CD14-positive monocyte (primary cell): ENCODE results near the gene IGLL5. TPM values are rescaled to one million over a fixed set of nuclear protein-coding genes. Genes with fewer than 3 reads are reported as not detected.
"Not testable (repeated sequence)": the region's sequence is repeated elsewhere in the genome, so short reads cannot be mapped to it uniquely, and the experiment has no call there.

Experiments
- DNase-seq, 3 donors: peaks; one replicate each; pipeline ENCODE4 v3.0.0-alpha.2; 2011 to 2022
- H2AFZ ChIP-seq: 2 replicates; pipeline ENCODE4 v1.6.0; 2012; ENCODE audit warnings: mild to moderate bottlenecking, low read depth, low read length, inconsistent platforms; ENCODE audit not compliant: insufficient read depth, poor library complexity, severe bottlenecking
- H3K27ac ChIP-seq, 2 donors: 1 replicate in 1 of 2; 2 replicates in 1 of 2; pipeline ENCODE4 v1.5.1; 2012 to 2013; ENCODE audit warnings: low read length in 2 of 2, control low read depth in 1 of 2, inconsistent platforms in 1 of 2, low read depth in 1 of 2, mild to moderate bottlenecking in 1 of 2
- H3K27me3 ChIP-seq, 2 donors: one replicate each; pipeline versions ENCODE4 v1.6.0 to v1.6.1; 2011 to 2013; ENCODE audit warnings: low read length in 2 of 2; ENCODE audit not compliant: control insufficient read depth in 2 of 2, insufficient read depth in 2 of 2
- H3K36me3 ChIP-seq, 2 donors: replicated peaks in 1 of 2; 1 replicate in 1 of 2; 2 replicates in 1 of 2; pipeline versions ENCODE4 v1.5.1 to v1.6.1; 2012 to 2013; ENCODE audit warnings: low read length in 2 of 2, control low read depth in 1 of 2, inconsistent platforms in 1 of 2, mild to moderate bottlenecking in 1 of 2; ENCODE audit not compliant: insufficient read depth in 2 of 2, control insufficient read depth in 1 of 2
- H3K4me1 ChIP-seq, 2 donors: 1 replicate in 1 of 2; 2 replicates in 1 of 2; pipeline versions ENCODE4 v1.5.1 to v1.6.1; 2012 to 2013; ENCODE audit warnings: low read length in 2 of 2, control low read depth in 1 of 2, inconsistent platforms in 1 of 2, mild to moderate bottlenecking in 1 of 2, moderate library complexity in 1 of 2; ENCODE audit not compliant: insufficient read depth in 2 of 2, control insufficient read depth in 1 of 2
- H3K4me2 ChIP-seq: replicated peaks from 2 replicates; pipeline ENCODE3; 2012; ENCODE audit warnings: low read length, moderate library complexity, mild to moderate bottlenecking; ENCODE audit not compliant: poor library complexity, severe bottlenecking; ENCODE audit errors: extremely low read depth
- H3K4me3 ChIP-seq, 3 experiments: fragments of 200-600 bp in 1 of 3; sonication (generic) in 1 of 3; replicated peaks in 1 of 3; 1 replicate in 2 of 3; 2 replicates in 1 of 3; pipeline ENCODE4 v1.5.1; 2011 to 2013; ENCODE audit warnings: low read length in 3 of 3, mild to moderate bottlenecking in 3 of 3, control low read depth in 2 of 3, low read depth in 2 of 3, inconsistent platforms in 1 of 3, moderate library complexity in 1 of 3
- H3K79me2 ChIP-seq: 2 replicates; pipeline ENCODE4 v1.6.0; 2012; ENCODE audit warnings: mild to moderate bottlenecking, control low read depth, inconsistent platforms, low read length, moderate library complexity; ENCODE audit not compliant: insufficient read depth
- H3K9ac ChIP-seq: 2 replicates; pipeline ENCODE4 v1.6.0; 2017; ENCODE audit warnings: low read length, mild to moderate bottlenecking; ENCODE audit not compliant: insufficient read depth, poor library complexity, severe bottlenecking
- H3K9me3 ChIP-seq, 2 donors: replicated peaks in 1 of 2; 1 replicate in 1 of 2; 2 replicates in 1 of 2; pipeline versions ENCODE4 v1.5.1 to v1.6.1; 2012 to 2013; ENCODE audit warnings: low read length in 2 of 2, control low read depth in 1 of 2; ENCODE audit not compliant: control insufficient read depth in 1 of 2, insufficient read depth in 1 of 2
- H4K20me1 ChIP-seq: 2 replicates; pipeline ENCODE4 v1.6.0; 2012; ENCODE audit warnings: mild to moderate bottlenecking, low read length, control low read depth, moderate library complexity; ENCODE audit not compliant: insufficient read depth
- H3K27ac Mint-ChIP-seq, 7 donors: one replicate each; pipeline ENCODE4 v1.8.0; 2020; ENCODE audit warnings: mild to moderate bottlenecking in 7 of 7, mixed read lengths in 7 of 7, moderate library complexity in 6 of 7, inconsistent platforms in 2 of 7
- H3K27me3 Mint-ChIP-seq, 3 donors: one replicate each; pipeline ENCODE4 v1.8.0; 2021 to 2022; ENCODE audit warnings: low read depth in 3 of 3, mild to moderate bottlenecking in 3 of 3, mixed read lengths in 3 of 3, moderate library complexity in 3 of 3, inconsistent platforms in 1 of 3
- H3K36me3 Mint-ChIP-seq, 2 donors: one replicate each; pipeline ENCODE4 v1.8.0; 2020; ENCODE audit warnings: mixed read lengths in 2 of 2, inconsistent platforms in 1 of 2, mild to moderate bottlenecking in 1 of 2
- H3K4me1 Mint-ChIP-seq: one replicate; pipeline ENCODE4 v1.8.0; 2020; ENCODE audit warnings: mild to moderate bottlenecking, mixed read lengths
- H3K4me3 Mint-ChIP-seq, 2 donors: one replicate each; pipeline ENCODE4 v1.8.0; 2020; ENCODE audit warnings: mild to moderate bottlenecking in 2 of 2, mixed read lengths in 2 of 2, moderate library complexity in 1 of 2
- H3K9me3 Mint-ChIP-seq, 7 donors: one replicate each; pipeline ENCODE4 v1.8.0; 2020 to 2022; ENCODE audit warnings: mixed read lengths in 7 of 7, mild to moderate bottlenecking in 6 of 7, moderate library complexity in 6 of 7, inconsistent platforms in 2 of 7
- WGBS: methylation state at CpG from one replicate; pipeline ENCODE4 v1.1.5; 2013; ENCODE audit warnings: missing lambda C conversion rate; ENCODE audit not compliant: insufficient coverage; 5-methylcytosine and 5-hydroxymethylcytosine counted together
- intact Hi-C, 2 donors: fragments of 100-400 bp; cut with micrococcal nuclease; formaldehyde crosslinking; loops; one replicate each; pipeline versions ENCODE4 v1.15.0 to v1.15.1; 2023
- polyA plus RNA-seq, 3 donors: library from polyadenylated mRNA; depleted of rRNA in 1 of 3; unstranded in 2 of 3; stranded (reverse) in 1 of 3; fragments of 300-500 nt in 2 of 3; fragments of >200 nt in 1 of 3; fragmentation: Illumina TruSeq in 2 of 3; gene quantifications; 1 replicate in 2 of 3; 2 replicates in 1 of 3; pipeline ENCODE4 v1.2.3, GENCODE V29; 2012 to 2021
- TF ChIP-seq, protein P1 (sequence below): fragments of 200-600 bp; IDR thresholded peaks from one replicate; pipeline ENCODE4 v1.8.0; 2022; ENCODE audit warnings: antibody characterized with exemption, mild to moderate bottlenecking

IGLL5 gene
- polyA plus RNA-seq, 3 donors, result 0.21 to 0.38 TPM; not detected in 1

DNA sequence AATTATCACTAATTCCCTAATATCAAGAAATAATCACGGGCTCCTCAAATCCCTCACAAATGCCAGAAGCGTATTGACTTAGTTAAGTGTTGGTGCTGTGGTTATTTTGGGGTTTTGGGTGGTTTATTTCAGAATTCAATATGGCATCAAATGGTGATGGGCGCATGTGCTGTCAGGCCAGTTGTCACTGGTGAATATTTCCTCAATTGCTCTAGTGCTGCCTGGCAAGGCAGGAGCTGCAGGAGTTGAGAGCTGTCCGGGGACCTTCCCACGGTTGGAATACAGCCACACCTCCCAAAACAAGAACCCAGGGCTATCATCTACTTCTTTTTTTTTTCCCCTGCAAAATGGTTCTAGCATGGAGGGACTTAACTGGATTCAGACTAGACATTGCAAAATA lies 10.3 kb downstream of the IGLL5 start:
- no peak overlapping the region for H3K4me2 ChIP-seq
- 89% methylated on average over 4 of the region's 5 CpGs for WGBS
- no peak overlapping the region for H3K9ac ChIP-seq
- no peak for DNase-seq
- H3K4me3 ChIP-seq, result no peak overlapping the region
- TF ChIP-seq, protein P1, sequence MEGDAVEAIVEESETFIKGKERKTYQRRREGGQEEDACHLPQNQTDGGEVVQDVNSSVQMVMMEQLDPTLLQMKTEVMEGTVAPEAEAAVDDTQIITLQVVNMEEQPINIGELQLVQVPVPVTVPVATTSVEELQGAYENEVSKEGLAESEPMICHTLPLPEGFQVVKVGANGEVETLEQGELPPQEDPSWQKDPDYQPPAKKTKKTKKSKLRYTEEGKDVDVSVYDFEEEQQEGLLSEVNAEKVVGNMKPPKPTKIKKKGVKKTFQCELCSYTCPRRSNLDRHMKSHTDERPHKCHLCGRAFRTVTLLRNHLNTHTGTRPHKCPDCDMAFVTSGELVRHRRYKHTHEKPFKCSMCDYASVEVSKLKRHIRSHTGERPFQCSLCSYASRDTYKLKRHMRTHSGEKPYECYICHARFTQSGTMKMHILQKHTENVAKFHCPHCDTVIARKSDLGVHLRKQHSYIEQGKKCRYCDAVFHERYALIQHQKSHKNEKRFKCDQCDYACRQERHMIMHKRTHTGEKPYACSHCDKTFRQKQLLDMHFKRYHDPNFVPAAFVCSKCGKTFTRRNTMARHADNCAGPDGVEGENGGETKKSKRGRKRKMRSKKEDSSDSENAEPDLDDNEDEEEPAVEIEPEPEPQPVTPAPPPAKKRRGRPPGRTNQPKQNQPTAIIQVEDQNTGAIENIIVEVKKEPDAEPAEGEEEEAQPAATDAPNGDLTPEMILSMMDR, result no peak
- no peaks in the 10 kb centered on the region for H3K27me3 ChIP-seq
- H2AFZ ChIP-seq, result no peak overlapping the region
- peaks cover 3 to 10% (median 4%) of the 10 kb centered on the region in 3 donors for H3K27me3 Mint-ChIP-seq
- H3K27ac ChIP-seq, result no peak overlapping the region
- H3K79me2 ChIP-seq, result no peaks in the 10 kb centered on the region
- no peaks in the 10 kb centered on the region for H3K9me3 ChIP-seq
- no peaks in the 10 kb centered on the region for H3K36me3 ChIP-seq
- intact Hi-C loops, result no loop called here
- H3K36me3 Mint-ChIP-seq, result no peaks in the 10 kb centered on the region
- H4K20me1 ChIP-seq, result no peaks in the 10 kb centered on the region
- H3K27ac Mint-ChIP-seq, result peak overlapping the region in 1 of 7 donors; percentile 66
- H3K4me1 ChIP-seq, result no peaks in the 10 kb centered on the region
- H3K9me3 Mint-ChIP-seq, result peaks cover 0 to 2% (median 0%) of the 10 kb centered on the region in 7 donors
- peaks cover 11% of the 10 kb centered on the region for H3K4me1 Mint-ChIP-seq
- no peak overlapping the region for H3K4me3 Mint-ChIP-seq

DNA sequence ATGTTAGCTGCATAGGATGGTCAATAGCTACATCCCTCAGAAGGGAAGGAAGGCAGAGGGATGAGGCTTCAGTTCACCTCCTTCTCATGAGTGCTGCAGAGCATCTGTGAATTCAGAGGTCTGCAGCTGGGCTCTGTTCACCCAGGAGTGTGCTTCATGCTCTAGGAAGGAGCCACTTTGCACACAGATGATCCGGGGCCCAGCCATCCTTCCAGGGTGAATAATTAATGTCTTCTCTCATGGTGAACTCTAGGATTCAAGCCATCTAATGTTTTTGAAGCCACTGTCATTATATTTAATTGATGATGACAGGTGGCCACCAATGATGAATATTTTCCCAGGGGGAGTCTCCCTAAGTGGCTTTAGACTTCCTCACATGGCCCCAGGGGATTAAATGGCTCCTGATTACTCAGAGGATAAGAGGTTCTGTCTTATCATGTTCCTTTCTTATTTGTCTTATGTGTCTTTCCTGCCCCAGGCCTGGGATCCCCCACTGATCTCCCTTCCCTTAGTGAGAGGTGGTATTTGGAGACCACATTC lies 10.9 kb downstream of the IGLL5 start:
- not testable (repeated sequence) for H3K79me2 ChIP-seq, H3K4me2 ChIP-seq
- no CpG with 5 or more reads among the region's 1 CpG for WGBS

DNA sequence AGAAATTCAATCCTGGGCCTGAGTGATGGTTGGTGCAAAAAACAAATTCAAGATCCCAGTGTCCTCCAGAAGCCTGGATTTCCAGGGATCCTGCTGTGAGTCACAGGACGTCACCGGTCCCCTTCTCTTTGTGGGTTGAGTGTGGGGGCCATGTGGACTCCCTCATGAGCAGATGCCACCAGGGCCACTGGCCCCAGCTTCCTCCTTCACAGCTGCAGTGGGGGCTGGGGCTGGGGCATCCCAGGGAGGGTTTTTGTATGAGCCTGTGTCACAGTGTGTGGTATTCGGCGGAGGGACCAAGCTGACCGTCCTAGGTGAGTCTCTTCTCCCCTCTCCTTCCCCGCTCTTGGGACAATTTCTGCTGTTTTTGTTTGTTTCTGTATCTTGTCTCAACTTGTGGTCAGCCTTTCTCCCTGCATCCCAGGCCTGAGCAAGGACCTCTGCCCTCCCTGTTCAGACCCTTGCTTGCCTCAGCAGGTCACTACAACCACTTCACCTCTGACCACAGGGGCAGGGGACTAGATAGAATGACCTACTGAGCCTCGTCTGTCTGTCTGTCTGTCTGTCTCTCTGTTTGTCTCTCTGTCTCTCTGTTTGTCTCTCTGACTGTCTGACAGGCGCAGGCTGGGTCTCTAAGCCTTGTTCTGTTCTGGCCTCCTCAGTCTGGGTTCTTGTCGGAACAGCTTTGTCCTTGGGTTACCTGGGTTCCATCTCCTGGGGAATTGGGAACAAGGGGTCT lies 11.9 kb downstream of the IGLL5 start:
- H3K4me3 ChIP-seq, H3K27ac ChIP-seq, DNase-seq, H3K9me3 Mint-ChIP-seq, H3K4me3 Mint-ChIP-seq, H3K9me3 ChIP-seq, H3K4me2 ChIP-seq, intact Hi-C loops, H3K9ac ChIP-seq, H4K20me1 ChIP-seq, H2AFZ ChIP-seq, H3K27me3 ChIP-seq, H3K4me1 ChIP-seq, H3K36me3 ChIP-seq, H3K36me3 Mint-ChIP-seq, H3K79me2 ChIP-seq: not testable (repeated sequence)
- H3K4me1 Mint-ChIP-seq, result peaks cover 20% of the 10 kb centered on the region
- H3K27ac Mint-ChIP-seq, result peak overlapping the region in 1 of 7 donors; percentile 32
- peaks cover 3 to 10% (median 4%) of the 10 kb centered on the region in 3 donors for H3K27me3 Mint-ChIP-seq
- no CpG with 5 or more reads among the region's 9 CpGs for WGBS

More for the DNA sequence above, 10.9 kb downstream of the IGLL5 start:
- Mint-ChIP-seq H3K27ac (peak overlapping the region in 1 of 7 donors; percentile 66), H3K4me1 (peaks cover 16% of the 10 kb centered on the region), H3K27me3 (peaks cover 3 to 10% (median 4%) of the 10 kb centered on the region in 3 donors)
- H3K9me3 Mint-ChIP-seq, H3K4me3 Mint-ChIP-seq, H3K4me1 ChIP-seq, intact Hi-C loops, H4K20me1 ChIP-seq, H2AFZ ChIP-seq, H3K9me3 ChIP-seq, DNase-seq, H3K4me3 ChIP-seq, H3K36me3 Mint-ChIP-seq, H3K36me3 ChIP-seq, H3K27me3 ChIP-seq, H3K27ac ChIP-seq, H3K9ac ChIP-seq: not testable (repeated sequence)
